Suppressor macrophage (primary cell): ENCODE data around the gene PABPN1L.
"Not testable (repeated sequence)": the region's sequence is repeated elsewhere in the genome, so short reads cannot be mapped to it uniquely, and the experiment has no call there.

ENCODE experiments used
- DNase-seq, 4 experiments: peaks; one replicate each; pipeline ENCODE4 v3.0.0-alpha.2; 2020 to 2022

The PABPN1L gene

GRCh38 chr16:88900662-88901052 lies 34.2 kb upstream of the PABPN1L start:
- no peak for DNase-seq

- DNase-seq = no peak
Observed at GRCh38 chr16:88899901-88900661, 33.6 kb upstream of the PABPN1L start.

DNA sequence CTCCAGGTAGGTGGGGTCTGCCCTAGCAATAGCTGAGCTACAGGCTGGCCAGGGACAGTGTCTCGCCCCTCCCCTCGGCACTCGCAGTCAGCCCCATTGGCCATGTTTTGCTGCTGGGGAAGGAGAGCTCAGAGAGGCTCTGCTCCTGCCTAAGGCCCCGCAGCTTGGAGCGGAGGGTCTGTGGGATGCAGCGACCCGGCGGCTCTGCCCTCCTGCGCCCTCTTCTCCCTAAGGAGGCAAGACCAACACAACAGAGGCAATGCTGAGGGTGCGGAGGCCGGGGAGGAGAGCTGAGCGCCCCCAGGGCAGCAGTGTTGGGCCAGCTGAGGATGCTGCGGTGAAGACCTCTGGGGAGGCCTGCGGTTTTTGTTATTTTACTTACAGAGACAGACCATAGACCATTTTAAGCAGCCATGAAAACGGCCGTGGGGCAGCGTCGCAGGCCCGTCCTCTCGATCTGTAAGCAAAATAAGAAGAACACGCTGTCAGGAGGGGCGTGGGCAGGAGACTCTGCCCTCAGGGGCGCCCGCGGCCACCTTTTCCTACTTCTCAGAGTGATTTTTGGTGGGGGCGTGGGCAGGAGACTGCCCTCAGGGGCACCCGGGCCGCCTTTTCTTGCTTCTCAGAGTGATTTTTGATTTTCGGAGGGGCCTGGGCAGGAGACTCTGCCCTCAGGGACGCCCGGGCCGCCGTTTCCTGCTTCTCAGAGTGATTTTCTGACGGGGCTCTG lies 31.4 kb upstream of the PABPN1L start:
- DNase-seq = no peak

- no peak for DNase-seq
Observed at GRCh38 chr16:88896238-88897070, 30.0 kb upstream of the PABPN1L start.

DNA sequence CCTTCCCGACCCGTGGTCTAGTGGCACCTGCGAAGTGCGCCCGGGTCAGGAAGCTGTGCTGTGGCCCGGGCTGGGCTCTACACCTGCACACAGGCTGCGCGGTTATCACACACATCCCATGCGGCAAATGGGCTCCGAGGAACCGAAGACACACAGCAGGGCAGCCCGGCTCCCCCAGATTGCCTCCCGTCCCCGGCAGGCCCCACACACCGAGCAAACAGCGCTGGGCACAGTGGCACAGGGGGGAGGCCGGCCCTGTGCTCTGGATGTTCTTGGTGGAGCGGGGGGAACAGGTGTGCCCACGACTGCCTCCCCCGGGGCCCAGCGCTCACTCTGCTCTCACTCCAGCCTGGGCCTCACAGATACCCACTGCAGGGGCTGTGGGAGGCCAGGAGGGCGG lies 28.9 kb upstream of the PABPN1L start:
- DNase-seq = no peak

DNA sequence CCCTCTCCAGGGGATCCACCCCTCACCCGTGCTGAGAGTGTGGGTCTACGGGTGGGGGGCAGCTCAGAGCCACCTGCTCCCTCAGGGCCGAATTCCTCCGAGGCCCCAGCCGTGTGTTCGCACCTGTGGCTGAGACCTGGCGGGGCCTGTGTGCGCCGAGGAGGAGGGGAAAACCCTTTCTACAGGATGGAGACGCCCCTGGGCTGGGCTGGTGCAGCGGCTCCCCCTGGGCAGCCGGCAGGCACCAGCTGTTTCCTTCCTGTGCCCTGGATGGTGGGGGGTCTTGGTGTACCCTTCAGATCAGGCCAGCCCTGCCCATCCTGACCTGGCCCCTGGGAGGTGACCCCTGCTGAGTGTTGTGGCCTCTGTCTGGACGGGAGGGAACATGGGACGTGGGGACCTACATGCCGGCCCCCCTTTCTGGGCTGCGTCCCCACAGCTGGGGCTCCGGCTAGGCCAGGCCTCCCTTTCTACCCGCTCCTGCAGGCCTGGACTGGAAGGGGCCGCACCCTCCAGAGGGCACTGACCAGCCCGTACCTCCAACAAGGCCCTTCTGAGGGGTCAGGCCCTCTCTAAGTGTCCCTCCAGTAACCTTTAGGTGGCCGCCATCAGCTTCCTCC lies 28.3 kb upstream of the PABPN1L start:
- DNase-seq = no peak

DNA sequence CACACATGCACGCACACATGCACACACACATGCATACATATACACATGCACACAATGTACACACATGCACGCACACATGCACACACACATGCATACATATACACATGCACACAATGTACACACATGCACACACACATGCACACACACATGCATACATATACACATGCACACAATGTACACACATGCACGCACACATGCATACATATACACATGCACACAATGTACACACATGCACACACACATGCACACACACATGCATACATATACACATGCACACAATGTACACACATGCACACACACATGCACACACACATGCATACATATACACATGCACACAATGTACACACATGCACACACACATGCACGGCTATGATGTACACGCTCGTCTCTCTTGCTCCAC lies 27.8 kb upstream of the PABPN1L start:
- not testable (repeated sequence) for DNase-seq

DNA sequence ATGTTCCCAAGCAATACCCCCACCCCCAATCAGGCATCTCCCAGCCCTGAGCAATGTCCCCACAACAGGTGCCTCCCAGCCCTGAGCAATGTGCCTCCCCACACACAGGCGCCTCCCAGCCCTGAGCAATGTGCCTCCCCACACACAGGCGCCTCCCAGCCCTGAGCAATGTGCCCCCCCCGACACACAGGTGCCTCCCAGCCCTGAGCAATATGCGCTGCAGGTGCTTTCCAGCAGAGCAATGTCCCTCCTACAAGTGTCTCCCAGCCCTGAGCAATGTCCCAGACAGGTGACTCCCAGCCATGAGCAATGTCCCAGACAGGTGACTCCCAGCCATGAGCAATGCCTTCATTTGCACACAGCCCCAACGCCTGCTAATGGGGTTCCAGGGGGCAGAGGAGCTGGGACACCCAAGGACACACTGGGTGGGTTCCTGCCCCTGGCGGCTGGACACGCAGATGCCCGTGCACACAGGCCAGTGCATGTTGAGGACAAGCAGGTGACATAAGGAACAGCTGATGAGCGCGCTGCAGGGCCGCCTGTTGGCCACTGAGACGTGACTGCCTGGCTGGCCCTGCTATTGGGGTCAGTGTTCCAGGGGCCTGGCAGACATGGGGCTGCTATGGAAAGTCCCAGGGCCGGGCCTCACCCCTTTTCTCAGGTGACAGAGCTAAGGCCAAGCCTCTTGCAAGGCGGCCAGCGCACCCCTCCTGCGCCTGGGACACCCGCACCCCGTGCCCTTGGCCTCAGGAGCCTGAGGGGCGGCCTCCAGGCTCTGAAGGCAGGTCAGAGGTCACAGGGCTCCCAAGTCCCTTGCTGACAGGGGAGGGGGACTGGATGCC lies 26.9 kb upstream of the PABPN1L start:
- no peak for DNase-seq

GRCh38 chr16:88892065-88892464 lies 25.6 kb upstream of the PABPN1L start:
- DNase-seq = no peak

- DNase-seq = no peak
Observed at GRCh38 chr16:88891083-88891482, 24.6 kb upstream of the PABPN1L start.

GRCh38 chr16:88889702-88890352 lies 23.4 kb upstream of the PABPN1L start:
- DNase-seq = not testable (repeated sequence)

DNA sequence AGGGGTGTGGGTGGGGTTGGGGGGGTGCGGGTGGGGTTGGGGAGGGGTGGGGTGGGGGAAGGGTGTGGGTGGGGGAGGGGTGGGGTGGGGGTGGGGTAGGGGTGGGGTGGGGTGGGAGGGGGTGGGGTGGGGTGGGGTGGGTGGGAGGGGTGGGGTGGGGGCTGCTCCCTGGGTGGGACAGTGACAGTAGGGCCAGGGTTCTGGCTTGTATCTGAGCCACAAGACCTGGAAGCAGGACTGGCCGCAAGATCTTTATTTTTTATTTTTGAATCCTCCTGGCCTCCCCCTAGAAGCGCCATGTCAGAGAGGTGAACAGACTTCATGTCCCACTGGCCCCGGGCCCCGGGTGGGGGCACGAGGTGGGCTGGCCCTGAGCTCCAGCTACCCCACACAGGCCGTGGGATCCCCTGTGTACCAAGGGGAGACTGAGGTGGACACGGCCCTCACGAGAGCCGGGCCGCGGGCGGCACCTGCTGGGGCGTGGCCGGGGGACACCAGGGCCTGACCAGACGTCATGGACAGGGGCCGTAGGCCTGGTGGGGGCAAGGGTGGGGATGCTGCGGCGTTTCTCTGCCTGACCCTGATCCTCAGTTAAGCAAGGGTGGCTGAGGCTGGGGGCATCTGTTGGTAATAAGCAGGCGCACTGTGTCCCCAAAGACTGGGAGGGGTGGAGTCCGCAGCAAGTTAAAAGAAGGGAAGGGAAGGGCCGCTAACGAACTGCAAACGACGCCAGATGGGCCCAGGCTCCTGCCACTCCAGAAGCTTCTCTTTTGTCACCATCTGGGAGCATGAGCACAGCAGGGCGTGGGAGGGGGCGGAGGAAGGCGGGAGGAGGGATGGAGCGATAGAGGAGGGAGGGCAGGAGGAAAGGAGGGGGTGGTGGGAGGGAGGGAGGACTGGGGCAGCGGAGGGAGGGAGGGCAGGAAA lies 22.3 kb upstream of the PABPN1L start:
- DNase-seq = no peak

GRCh38 chr16:88888057-88888456 lies 21.6 kb upstream of the PABPN1L start:
- DNase-seq = no peak

- DNase-seq = no peak
Observed at GRCh38 chr16:88886845-88887521, 20.5 kb upstream of the PABPN1L start.

- DNase-seq = no peak
Observed at GRCh38 chr16:88886420-88886844, 20.0 kb upstream of the PABPN1L start.

DNA sequence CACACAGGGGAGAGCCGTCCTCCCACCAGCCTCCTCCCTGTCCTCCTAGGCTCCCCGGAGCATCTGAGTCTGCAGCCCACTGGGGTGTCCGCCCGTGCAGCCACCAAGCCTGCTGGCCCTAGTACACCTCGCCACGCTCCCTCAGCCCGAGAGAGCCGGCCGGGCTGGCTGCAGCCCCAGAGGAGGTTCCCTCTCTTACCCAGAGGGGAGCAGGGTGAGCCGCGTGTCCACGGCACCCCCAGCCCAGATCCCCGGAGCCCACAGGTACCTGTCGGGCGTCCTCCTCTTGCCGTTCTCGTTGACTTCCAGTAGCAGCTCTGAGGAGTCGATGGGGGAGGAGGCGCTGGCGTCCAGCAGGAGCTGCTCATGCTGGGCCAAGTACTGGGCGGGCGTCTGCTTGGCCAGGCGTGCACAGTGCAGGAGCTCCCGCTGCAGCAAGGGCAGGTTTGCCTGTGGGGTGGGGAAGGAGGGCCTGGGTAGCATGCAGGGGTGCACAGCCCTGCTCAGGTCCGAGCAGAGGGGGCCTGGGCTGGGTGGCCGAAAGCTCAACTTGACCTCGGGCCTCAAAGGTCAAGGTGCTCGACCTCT lies 19.3 kb upstream of the PABPN1L start:
- no peak for DNase-seq

DNA sequence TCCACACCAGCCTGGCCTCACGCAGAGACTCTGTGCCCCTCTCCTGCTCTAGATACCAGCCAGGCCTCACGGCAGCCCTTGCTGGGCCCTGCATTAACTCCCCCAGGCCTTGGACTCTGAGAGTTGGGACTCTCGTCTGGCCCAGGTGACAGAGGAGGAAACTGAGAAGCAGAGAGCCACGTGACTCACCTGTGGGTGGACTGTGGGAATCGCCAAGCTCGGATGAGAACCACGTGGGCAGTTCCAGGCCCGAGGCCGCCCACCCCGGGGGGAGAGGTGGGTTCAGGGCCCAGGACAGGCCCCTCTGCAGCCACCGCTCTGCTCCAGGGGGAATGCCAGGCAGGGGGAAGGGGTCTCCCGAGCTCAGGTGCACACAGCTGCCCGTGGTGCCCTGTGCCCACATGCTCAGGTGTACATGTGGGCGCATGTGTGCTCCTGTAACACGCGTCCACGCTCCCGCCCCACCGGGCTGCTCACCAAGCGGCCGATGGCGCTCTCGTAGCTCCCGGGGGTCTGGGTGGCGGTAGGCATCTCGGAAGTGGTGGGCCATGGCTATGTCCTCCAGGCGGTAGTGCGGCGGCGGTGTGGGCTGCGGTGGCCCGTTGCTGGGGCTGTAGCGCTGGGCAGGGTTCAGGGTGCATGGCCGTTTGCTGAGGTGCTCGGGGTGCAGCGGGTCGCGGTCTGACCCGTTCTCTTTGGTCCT lies 18.3 kb upstream of the PABPN1L start:
- DNase-seq = no peak

GRCh38 chr16:88883946-88884345 lies 17.5 kb upstream of the PABPN1L start:
- no peak for DNase-seq
